ENCODE data around the gene TLE3. TPM values are rescaled to one million over a fixed set of nuclear protein-coding genes. Genes with fewer than 3 reads are reported as not detected.
A peak's percentile ranks its signal among the peaks of the same experiment; 100 is the strongest.

TLE3 gene
- total RNA-seq, 3 donors from 2014 or later, result 67.0 to 73.9 (median 73.4) TPM

DNA sequence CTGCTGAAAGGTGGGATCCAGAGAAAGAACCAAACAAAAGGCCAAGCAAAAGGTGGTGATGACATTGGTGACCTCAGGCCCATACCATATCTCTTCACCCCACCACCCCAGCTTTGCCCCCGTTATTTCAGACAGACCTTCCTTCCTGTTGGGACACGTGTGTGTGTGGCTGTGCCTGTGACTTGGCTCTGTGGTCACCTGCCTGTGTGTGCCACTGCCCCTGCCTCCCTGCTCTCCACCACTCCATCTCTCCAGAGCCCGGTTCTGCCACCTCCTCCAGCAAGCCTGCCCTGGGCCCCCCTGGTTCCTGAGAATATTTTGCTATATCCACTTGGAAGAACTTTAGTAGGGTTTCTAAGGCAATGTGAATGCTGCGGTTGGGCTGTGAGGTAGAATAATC is 28.6 kb upstream of the TLE3 start:
- no peak for DNase-seq (ENCODE audit: low spot score in 2 of 2)
- TF ChIP-seq POLR2AphosphoS5 (IDR thresholded peaks at IDR 0.05) (no peak), POLR2A (IDR thresholded peaks at IDR 0.05) (no peak)
- TF ChIP-seq, protein P1, sequence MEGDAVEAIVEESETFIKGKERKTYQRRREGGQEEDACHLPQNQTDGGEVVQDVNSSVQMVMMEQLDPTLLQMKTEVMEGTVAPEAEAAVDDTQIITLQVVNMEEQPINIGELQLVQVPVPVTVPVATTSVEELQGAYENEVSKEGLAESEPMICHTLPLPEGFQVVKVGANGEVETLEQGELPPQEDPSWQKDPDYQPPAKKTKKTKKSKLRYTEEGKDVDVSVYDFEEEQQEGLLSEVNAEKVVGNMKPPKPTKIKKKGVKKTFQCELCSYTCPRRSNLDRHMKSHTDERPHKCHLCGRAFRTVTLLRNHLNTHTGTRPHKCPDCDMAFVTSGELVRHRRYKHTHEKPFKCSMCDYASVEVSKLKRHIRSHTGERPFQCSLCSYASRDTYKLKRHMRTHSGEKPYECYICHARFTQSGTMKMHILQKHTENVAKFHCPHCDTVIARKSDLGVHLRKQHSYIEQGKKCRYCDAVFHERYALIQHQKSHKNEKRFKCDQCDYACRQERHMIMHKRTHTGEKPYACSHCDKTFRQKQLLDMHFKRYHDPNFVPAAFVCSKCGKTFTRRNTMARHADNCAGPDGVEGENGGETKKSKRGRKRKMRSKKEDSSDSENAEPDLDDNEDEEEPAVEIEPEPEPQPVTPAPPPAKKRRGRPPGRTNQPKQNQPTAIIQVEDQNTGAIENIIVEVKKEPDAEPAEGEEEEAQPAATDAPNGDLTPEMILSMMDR (IDR thresholded peaks at IDR 0.05), result no peak
- no peak overlapping the region for H3K27ac ChIP-seq
- intact Hi-C loops (cut with DNase I; ENCODE audit: low total_unique reads), result no loop called here
- no peaks in the 10 kb centered on the region for H3K36me3 ChIP-seq
- H3K9me3 ChIP-seq, result no peaks in the 10 kb centered on the region
- no peak overlapping the region for H3K4me3 ChIP-seq
- H3K27me3 ChIP-seq, result no peaks in the 10 kb centered on the region
- H3K4me1 ChIP-seq, result no peaks in the 10 kb centered on the region

DNA sequence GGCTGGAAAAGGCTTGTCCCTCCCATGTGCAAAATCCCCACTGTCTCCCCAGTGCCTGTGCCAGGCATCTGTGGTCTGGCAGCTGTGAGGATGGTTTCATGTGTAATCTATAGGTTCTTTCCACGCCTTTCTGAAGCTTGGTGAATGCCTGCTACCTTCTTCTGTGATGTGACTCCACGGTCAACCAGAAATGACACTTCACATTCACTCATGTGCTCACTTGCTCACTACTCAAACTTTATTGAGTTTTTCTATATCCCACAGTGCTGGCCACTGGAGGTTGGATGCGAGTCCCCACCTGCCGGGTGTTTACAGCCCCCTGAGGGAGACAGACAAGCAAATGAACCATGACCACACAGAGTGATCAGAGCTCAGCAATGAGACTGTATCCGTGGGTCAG is 27.9 kb upstream of the TLE3 start:
- no peak overlapping the region for H3K4me3 ChIP-seq
- no peak overlapping the region for H3K27ac ChIP-seq
- no peaks in the 10 kb centered on the region for H3K4me1 ChIP-seq
- TF ChIP-seq POLR2AphosphoS5 (IDR thresholded peaks at IDR 0.05) (no peak), POLR2A (IDR thresholded peaks at IDR 0.05) (no peak)
- TF ChIP-seq, protein P1 (IDR thresholded peaks at IDR 0.05), result no peak
- no peaks in the 10 kb centered on the region for H3K9me3 ChIP-seq
- no peak for DNase-seq (ENCODE audit: low spot score in 2 of 2)
- intact Hi-C loops (cut with DNase I; ENCODE audit: low total_unique reads), result no loop called here
- H3K27me3 ChIP-seq, result no peaks in the 10 kb centered on the region
- H3K36me3 ChIP-seq, result no peaks in the 10 kb centered on the region

DNA sequence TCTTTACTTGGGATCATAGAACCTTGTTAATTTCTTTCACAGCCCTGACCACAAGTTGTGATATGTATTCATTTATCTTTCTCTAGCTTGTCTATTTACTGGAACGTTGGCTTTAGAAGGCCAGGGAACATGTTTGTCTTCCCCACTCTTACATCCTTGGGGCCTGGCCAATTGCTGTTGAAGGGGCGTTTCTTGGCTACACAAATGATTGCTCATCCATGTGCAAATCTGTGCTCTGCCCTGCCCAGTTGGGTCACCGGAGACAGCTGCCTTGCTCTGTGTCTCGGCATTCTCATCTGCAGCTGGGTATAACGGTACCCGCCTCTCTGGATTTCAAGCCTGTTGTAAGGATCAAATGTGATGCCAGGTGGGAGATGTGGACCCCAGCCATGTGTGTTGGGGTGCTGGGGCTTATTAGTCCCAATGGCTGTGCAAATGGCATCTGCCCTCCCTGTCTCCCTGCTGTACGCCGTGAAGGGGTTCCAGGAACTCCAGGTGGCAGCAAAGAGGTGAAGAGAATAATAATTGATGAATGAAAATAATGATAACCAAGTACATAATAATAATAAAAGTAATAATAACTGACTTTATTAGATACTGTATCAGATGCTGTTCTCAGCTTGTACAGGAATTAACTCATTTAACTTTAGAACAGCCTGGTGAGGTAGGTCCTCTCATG is 24.0 kb upstream of the TLE3 start:
- Histone ChIP-seq H3K27me3 (no peaks in the 10 kb centered on the region), H3K9me3 (no peaks in the 10 kb centered on the region), H3K27ac (peak overlapping the region in 1 of 2 donors; percentile 73), H3K4me3 (no peak overlapping the region), H3K36me3 (no peaks in the 10 kb centered on the region), H3K4me1 (no peaks in the 10 kb centered on the region)
- no peak for DNase-seq (ENCODE audit: low spot score in 2 of 2)
- TF ChIP-seq, protein P1 (IDR thresholded peaks at IDR 0.05), result no peak
- TF ChIP-seq POLR2AphosphoS5 (IDR thresholded peaks at IDR 0.05) (peak in 1 of 3 donors; percentile 49), POLR2A (IDR thresholded peaks at IDR 0.05) (no peak)
- intact Hi-C loops (cut with DNase I; ENCODE audit: low total_unique reads), result no loop called here

DNA sequence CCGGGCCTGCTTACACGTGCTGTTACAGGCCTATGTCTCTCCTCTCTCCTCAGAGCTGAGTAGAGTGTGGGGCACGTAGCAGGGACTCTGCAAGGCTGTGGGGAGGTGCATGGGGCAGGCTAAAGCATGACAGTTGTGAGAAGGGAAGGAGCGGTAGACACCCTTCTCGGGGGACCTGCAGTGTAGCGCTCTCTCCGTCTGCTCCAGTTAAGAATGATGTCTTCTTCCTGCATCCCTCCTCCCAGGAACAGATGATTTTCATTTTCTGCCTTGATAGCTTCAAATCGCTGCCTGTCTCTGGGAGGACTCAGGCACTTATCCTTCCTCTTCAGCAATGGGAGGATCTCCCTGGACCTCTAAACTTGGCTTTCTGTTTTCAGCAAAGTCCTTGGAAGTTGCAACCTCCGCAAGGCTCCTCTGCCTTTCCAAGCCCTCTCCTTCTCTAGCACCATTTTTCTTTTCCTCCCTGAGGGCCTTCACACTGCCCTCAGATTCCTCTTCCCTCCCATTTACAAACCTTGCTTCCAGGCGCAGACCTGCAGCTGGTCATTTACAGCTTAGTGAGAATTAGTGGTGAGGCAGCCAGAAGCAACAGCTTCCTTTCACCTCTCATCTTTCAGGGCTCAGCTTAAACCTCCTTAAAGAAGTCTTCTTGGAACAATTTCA is 23.4 kb upstream of the TLE3 start:
- intact Hi-C loops (cut with DNase I; ENCODE audit: low total_unique reads), result no loop called here
- no peaks in the 10 kb centered on the region for H3K4me1 ChIP-seq
- DNase-seq (ENCODE audit: low spot score in 2 of 2), result no peak
- no peak overlapping the region for H3K4me3 ChIP-seq
- H3K36me3 ChIP-seq, result no peaks in the 10 kb centered on the region
- H3K9me3 ChIP-seq, result no peaks in the 10 kb centered on the region
- H3K27me3 ChIP-seq, result no peaks in the 10 kb centered on the region
- TF ChIP-seq, protein P1 (IDR thresholded peaks at IDR 0.05), result no peak
- TF ChIP-seq POLR2AphosphoS5 (IDR thresholded peaks at IDR 0.05), result no peak
- TF ChIP-seq POLR2A (IDR thresholded peaks at IDR 0.05), result no peak
- peak overlapping the region in 1 of 2 donors; percentile 73 for H3K27ac ChIP-seq

DNA sequence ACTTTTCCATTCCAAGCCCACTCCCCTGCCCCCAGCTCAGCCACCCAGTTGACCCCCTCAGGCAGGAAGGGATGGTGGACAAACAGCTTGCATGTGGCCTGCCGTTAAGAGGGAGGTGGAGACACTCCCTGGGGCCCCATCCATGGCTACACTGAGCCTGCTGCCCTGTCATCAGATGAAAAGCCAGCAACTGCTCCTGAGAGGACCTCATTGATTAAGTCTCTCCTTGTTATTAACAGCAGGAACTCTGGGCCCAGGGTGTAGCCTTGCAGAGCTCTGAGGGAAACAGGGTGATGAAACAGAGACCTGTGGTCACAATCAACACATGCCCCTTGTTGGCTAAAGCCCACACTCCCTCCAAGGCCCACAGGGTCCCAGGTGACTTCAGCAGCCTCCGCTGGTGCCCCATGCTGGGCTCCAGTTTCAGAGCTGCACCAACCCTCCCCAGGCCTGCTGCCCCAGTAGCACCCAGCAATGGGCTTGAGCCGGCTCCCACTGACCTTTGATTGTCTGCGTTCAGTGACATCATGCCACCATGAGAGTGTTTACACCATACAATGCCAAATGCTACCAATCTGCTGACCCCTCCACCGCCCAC is 22.3 kb upstream of the TLE3 start:
- Histone ChIP-seq H3K4me3 (no peak overlapping the region), H3K27ac (no peak overlapping the region), H3K9me3 (no peaks in the 10 kb centered on the region), H3K27me3 (no peaks in the 10 kb centered on the region), H3K4me1 (no peaks in the 10 kb centered on the region), H3K36me3 (no peaks in the 10 kb centered on the region)
- intact Hi-C loops (cut with DNase I; ENCODE audit: low total_unique reads), result no loop called here
- TF ChIP-seq POLR2A (IDR thresholded peaks at IDR 0.05) (no peak), POLR2AphosphoS5 (IDR thresholded peaks at IDR 0.05) (no peak)
- TF ChIP-seq, protein P1 (IDR thresholded peaks at IDR 0.05), result no peak
- no peak for DNase-seq (ENCODE audit: low spot score in 2 of 2)
